ENCODE results near the gene PIK3CG. TPM values are rescaled to one million over a fixed set of nuclear protein-coding genes. Genes with fewer than 3 reads are reported as not detected.

Gene PIK3CG
- total RNA-seq, 1 experiment from 2014 or later = 0.13 TPM

DNA sequence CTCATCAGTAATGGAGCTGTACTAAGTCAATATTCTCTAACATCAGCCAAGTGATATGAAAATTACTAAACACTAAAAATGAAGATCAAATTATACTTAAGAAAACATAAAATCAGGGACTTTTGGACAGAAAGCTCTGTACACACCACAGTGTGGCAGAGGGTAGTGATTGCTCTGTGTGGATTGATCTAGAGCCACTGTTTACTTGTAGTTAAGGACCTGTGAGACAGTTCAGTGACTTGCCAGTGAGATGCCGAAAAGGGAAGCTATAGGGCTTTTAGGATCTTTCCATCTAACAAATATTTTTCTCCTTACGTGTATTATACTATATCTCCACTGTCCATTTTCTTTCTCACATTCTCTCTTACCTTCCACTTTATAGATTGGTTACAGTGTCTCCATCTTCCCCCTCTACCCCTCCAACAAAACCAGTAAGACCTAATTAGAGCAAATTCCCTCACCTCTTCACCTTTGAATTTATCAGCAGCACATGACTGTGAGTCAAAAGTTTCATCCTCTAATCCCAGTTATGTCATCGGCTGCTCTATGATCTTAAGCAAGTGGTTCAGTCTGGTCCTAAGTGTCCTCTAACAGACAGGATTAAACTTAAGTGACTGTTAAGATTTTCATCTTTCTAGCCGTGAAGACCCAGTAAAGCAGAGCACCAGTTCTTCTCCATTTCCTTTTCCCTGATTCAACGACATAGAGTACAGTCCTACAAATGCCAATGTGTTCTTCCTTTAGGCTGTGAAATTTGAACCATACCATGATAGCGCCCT, 6.9 kb downstream of the PIK3CG start:
- intact Hi-C loops (cut with micrococcal nuclease; ENCODE audit: unreplicated experiment) (no loop called here), in situ Hi-C loops (cut with HindIII; ENCODE audit: low pct_unique_long_range_greater_than_20kb, low sequenced_read_pairs) (no loop called here)
- TF ChIP-seq, protein P1, sequence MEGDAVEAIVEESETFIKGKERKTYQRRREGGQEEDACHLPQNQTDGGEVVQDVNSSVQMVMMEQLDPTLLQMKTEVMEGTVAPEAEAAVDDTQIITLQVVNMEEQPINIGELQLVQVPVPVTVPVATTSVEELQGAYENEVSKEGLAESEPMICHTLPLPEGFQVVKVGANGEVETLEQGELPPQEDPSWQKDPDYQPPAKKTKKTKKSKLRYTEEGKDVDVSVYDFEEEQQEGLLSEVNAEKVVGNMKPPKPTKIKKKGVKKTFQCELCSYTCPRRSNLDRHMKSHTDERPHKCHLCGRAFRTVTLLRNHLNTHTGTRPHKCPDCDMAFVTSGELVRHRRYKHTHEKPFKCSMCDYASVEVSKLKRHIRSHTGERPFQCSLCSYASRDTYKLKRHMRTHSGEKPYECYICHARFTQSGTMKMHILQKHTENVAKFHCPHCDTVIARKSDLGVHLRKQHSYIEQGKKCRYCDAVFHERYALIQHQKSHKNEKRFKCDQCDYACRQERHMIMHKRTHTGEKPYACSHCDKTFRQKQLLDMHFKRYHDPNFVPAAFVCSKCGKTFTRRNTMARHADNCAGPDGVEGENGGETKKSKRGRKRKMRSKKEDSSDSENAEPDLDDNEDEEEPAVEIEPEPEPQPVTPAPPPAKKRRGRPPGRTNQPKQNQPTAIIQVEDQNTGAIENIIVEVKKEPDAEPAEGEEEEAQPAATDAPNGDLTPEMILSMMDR (IDR thresholded peaks at IDR 0.05) = no peak
- TF ChIP-seq, protein P2, sequence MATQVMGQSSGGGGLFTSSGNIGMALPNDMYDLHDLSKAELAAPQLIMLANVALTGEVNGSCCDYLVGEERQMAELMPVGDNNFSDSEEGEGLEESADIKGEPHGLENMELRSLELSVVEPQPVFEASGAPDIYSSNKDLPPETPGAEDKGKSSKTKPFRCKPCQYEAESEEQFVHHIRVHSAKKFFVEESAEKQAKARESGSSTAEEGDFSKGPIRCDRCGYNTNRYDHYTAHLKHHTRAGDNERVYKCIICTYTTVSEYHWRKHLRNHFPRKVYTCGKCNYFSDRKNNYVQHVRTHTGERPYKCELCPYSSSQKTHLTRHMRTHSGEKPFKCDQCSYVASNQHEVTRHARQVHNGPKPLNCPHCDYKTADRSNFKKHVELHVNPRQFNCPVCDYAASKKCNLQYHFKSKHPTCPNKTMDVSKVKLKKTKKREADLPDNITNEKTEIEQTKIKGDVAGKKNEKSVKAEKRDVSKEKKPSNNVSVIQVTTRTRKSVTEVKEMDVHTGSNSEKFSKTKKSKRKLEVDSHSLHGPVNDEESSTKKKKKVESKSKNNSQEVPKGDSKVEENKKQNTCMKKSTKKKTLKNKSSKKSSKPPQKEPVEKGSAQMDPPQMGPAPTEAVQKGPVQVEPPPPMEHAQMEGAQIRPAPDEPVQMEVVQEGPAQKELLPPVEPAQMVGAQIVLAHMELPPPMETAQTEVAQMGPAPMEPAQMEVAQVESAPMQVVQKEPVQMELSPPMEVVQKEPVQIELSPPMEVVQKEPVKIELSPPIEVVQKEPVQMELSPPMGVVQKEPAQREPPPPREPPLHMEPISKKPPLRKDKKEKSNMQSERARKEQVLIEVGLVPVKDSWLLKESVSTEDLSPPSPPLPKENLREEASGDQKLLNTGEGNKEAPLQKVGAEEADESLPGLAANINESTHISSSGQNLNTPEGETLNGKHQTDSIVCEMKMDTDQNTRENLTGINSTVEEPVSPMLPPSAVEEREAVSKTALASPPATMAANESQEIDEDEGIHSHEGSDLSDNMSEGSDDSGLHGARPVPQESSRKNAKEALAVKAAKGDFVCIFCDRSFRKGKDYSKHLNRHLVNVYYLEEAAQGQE (IDR thresholded peaks at IDR 0.05; ENCODE audit: insufficient read depth in 1 of 2, low read depth in 2 of 2, low read length in 1 of 2) = no peak
- no peak for TF ChIP-seq SIN3A (IDR thresholded peaks at IDR 0.05; ENCODE audit: borderline replicate concordance, insufficient read depth, low read depth, low read length)
- TF ChIP-seq TCF7L2 (IDR thresholded peaks at IDR 0.05; ENCODE audit: low read depth, low read length) = no peak
- TF ChIP-seq POLR2AphosphoS5 (IDR thresholded peaks at IDR 0.05; ENCODE audit: low read depth, low read length) = no peak

DNA sequence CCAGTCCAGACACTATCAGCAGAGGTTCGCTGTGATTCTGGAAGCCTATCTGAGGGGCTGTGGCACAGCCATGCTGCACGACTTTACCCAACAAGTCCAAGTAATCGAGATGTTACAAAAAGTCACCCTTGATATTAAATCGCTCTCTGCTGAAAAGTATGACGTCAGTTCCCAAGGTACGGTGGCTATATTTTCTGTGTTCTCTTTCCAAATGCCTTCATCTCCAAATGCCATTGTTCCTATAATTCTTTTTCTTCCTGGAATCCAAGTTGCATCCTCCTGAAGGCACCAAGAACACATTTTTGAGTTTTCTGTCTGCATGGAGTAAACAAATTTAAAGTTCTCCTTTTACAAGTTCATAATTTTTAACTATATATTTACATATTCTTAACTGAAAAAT, 7.7 kb downstream of the PIK3CG start:
- in situ Hi-C loops (cut with HindIII; ENCODE audit: low pct_unique_long_range_greater_than_20kb, low sequenced_read_pairs) (no loop called here), intact Hi-C loops (cut with micrococcal nuclease; ENCODE audit: unreplicated experiment) (no loop called here)
- H3K4me3 ChIP-seq (ENCODE audit: low read depth in 2 of 2, low read length in 2 of 2) = no peak overlapping the region
- TF ChIP-seq TCF7L2 (IDR thresholded peaks at IDR 0.05; ENCODE audit: low read depth, low read length) (no peak), SIN3A (IDR thresholded peaks at IDR 0.05; ENCODE audit: borderline replicate concordance, insufficient read depth, low read depth, low read length) (no peak), POLR2AphosphoS5 (IDR thresholded peaks at IDR 0.05; ENCODE audit: low read depth, low read length) (no peak)
- TF ChIP-seq, protein P2 (IDR thresholded peaks at IDR 0.05; ENCODE audit: insufficient read depth in 1 of 2, low read depth in 2 of 2, low read length in 1 of 2) = no peak
- TF ChIP-seq, protein P1 (IDR thresholded peaks at IDR 0.05) = no peak
- no peaks in the 10 kb centered on the region for H3K36me3 ChIP-seq (ENCODE audit: control insufficient read depth, insufficient read depth, low read length)
- no peak overlapping the region for H3K27ac ChIP-seq (ENCODE audit: low read length)
- ATAC-seq (no peak), DNase-seq (ENCODE audit: low read depth, low spot score) (no peak)
- H3K4me1 ChIP-seq (ENCODE audit: control insufficient read depth, insufficient read depth, low read length) = no peaks in the 10 kb centered on the region
- POLR2A ChIA-PET = no interaction called here
- peaks cover 6% of the 10 kb centered on the region for H3K27me3 ChIP-seq (ENCODE audit: control insufficient read depth, insufficient read depth, low read length)
- no peaks in the 10 kb centered on the region for H3K9me3 ChIP-seq (ENCODE audit: control insufficient read depth, insufficient read depth, low read depth, low read length)
- CTCF ChIA-PET = no interaction called here
- no TSS peak for BruUV-seq (replicated peaks)

More for the DNA sequence above, 6.9 kb downstream of the PIK3CG start:
- H3K36me3 ChIP-seq (ENCODE audit: control insufficient read depth, insufficient read depth, low read length) = no peaks in the 10 kb centered on the region
- no TSS peak for BruUV-seq (replicated peaks)
- DNase-seq (ENCODE audit: low read depth, low spot score) (no peak), ATAC-seq (no peak)
- peaks cover 6% of the 10 kb centered on the region for H3K27me3 ChIP-seq (ENCODE audit: control insufficient read depth, insufficient read depth, low read length)
- no peaks in the 10 kb centered on the region for H3K4me1 ChIP-seq (ENCODE audit: control insufficient read depth, insufficient read depth, low read length)
- POLR2A ChIA-PET = no interaction called here
- H3K9me3 ChIP-seq (ENCODE audit: control insufficient read depth, insufficient read depth, low read depth, low read length) = no peaks in the 10 kb centered on the region
- CTCF ChIA-PET = no interaction called here
- no peak overlapping the region for H3K27ac ChIP-seq (ENCODE audit: low read length)
- no peak overlapping the region for H3K4me3 ChIP-seq (ENCODE audit: low read depth in 2 of 2, low read length in 2 of 2)
